Duodenal mucosa (tissue), 2 donors: ENCODE results near the gene SLX4IP.
"Not testable (repeated sequence)": the region's sequence is repeated elsewhere in the genome, so short reads cannot be mapped to it uniquely, and the experiment has no call there.

Experiments
- H3K27ac ChIP-seq: one replicate; pipeline ENCODE4 v1.7.0; 2013; ENCODE audit warnings: low read depth, low read length
- H3K27me3 ChIP-seq, 2 donors: one replicate each; pipeline ENCODE4 v1.7.0; 2013; ENCODE audit warnings: low read length in 2 of 2, control low read depth in 1 of 2; ENCODE audit not compliant: insufficient read depth in 2 of 2, control insufficient read depth in 1 of 2
- H3K36me3 ChIP-seq, 2 donors: one replicate each; pipeline ENCODE4 v1.7.0; 2013; ENCODE audit warnings: low read length in 2 of 2, control low read depth in 1 of 2; ENCODE audit not compliant: insufficient read depth in 2 of 2, control insufficient read depth in 1 of 2
- H3K4me1 ChIP-seq, 2 donors: one replicate each; pipeline ENCODE4 v1.7.0; 2013; ENCODE audit warnings: low read length in 2 of 2, control low read depth in 1 of 2; ENCODE audit not compliant: insufficient read depth in 2 of 2, control insufficient read depth in 1 of 2
- H3K4me3 ChIP-seq, 2 donors: one replicate each; pipeline ENCODE4 v1.7.0; 2013; ENCODE audit warnings: low read length in 2 of 2, low read depth in 1 of 2
- H3K9ac ChIP-seq, 2 donors: one replicate each; pipeline ENCODE4 v1.7.0; 2013; ENCODE audit warnings: low read length in 2 of 2, low read depth in 1 of 2
- H3K9me3 ChIP-seq, 2 donors: one replicate each; pipeline ENCODE4 v1.7.0; 2013; ENCODE audit warnings: low read length in 2 of 2, control low read depth in 1 of 2; ENCODE audit not compliant: control insufficient read depth in 1 of 2

The SLX4IP gene

GRCh38 chr20:10404959-10405530, 30.1 kb upstream of the SLX4IP start:
- no peaks in the 10 kb centered on the region for H3K9me3 ChIP-seq
- no peaks in the 10 kb centered on the region for H3K27me3 ChIP-seq
- H3K36me3 ChIP-seq: peaks cover 17 to 28% of the 10 kb centered on the region in 2 donors
- H3K4me1 ChIP-seq: no peaks in the 10 kb centered on the region
- no peak overlapping the region for H3K4me3 ChIP-seq
- H3K27ac ChIP-seq: no peak overlapping the region
- H3K9ac ChIP-seq: no peak overlapping the region

- Histone ChIP-seq H3K9me3 (no peaks in the 10 kb centered on the region), H3K9ac (no peak overlapping the region), H3K4me1 (no peaks in the 10 kb centered on the region), H3K27ac (no peak overlapping the region), H3K27me3 (no peaks in the 10 kb centered on the region), H3K36me3 (peaks cover 17 to 40% of the 10 kb centered on the region in 2 donors), H3K4me3 (no peak overlapping the region)
Measured at GRCh38 chr20:10408108-10408813, 26.8 kb upstream of the SLX4IP start.

- no peaks in the 10 kb centered on the region for H3K27me3 ChIP-seq
- H3K9me3 ChIP-seq: no peaks in the 10 kb centered on the region
- H3K4me3 ChIP-seq: no peak overlapping the region
- no peak overlapping the region for H3K9ac ChIP-seq
- no peak overlapping the region for H3K27ac ChIP-seq
- peaks cover 3 to 7% of the 10 kb centered on the region in 2 donors for H3K4me1 ChIP-seq
- H3K36me3 ChIP-seq: peaks cover 7 to 25% of the 10 kb centered on the region in 2 donors
Measured at GRCh38 chr20:10411673-10412072, 23.4 kb upstream of the SLX4IP start.

GRCh38 chr20:10412591-10413408, 22.3 kb upstream of the SLX4IP start:
- H3K4me1 ChIP-seq: peaks cover 3 to 7% of the 10 kb centered on the region in 2 donors
- H3K27me3 ChIP-seq: no peaks in the 10 kb centered on the region
- H3K4me3 ChIP-seq: no peak overlapping the region
- no peak overlapping the region for H3K9ac ChIP-seq
- H3K9me3 ChIP-seq: no peaks in the 10 kb centered on the region
- H3K27ac ChIP-seq: no peak overlapping the region
- peaks cover 5 to 24% of the 10 kb centered on the region in 2 donors for H3K36me3 ChIP-seq

- H3K4me3 ChIP-seq: no peak overlapping the region
- peaks cover 6 to 34% of the 10 kb centered on the region in 2 donors for H3K36me3 ChIP-seq
- no peak overlapping the region for H3K27ac ChIP-seq
- no peaks in the 10 kb centered on the region for H3K27me3 ChIP-seq
- no peaks in the 10 kb centered on the region for H3K9me3 ChIP-seq
- H3K9ac ChIP-seq: no peak overlapping the region
- peaks cover 3 to 7% of the 10 kb centered on the region in 2 donors for H3K4me1 ChIP-seq
Measured at GRCh38 chr20:10415013-10415650, 20.0 kb upstream of the SLX4IP start.

GRCh38 chr20:10417218-10417617, 17.9 kb upstream of the SLX4IP start:
- H3K36me3 ChIP-seq: peaks cover 10 to 39% of the 10 kb centered on the region in 2 donors
- H3K27ac ChIP-seq, H3K4me1 ChIP-seq, H3K27me3 ChIP-seq, H3K9ac ChIP-seq, H3K9me3 ChIP-seq, H3K4me3 ChIP-seq: not testable (repeated sequence)

GRCh38 chr20:10419550-10420133, 15.5 kb upstream of the SLX4IP start:
- no peak overlapping the region for H3K4me3 ChIP-seq

GRCh38 chr20:10423735-10424134, 11.4 kb upstream of the SLX4IP start:
- Histone ChIP-seq H3K9ac (no peak overlapping the region), H3K4me1 (peaks cover 0 to 11% of the 10 kb centered on the region in 2 donors), H3K36me3 (peaks cover 5 to 18% of the 10 kb centered on the region in 2 donors), H3K27ac (no peak overlapping the region), H3K27me3 (no peaks in the 10 kb centered on the region), H3K9me3 (no peaks in the 10 kb centered on the region), H3K4me3 (no peak overlapping the region)

More at GRCh38 chr20:10419550-10420133, 15.5 kb upstream of the SLX4IP start:
- Histone ChIP-seq H3K4me1 (peaks cover 3 to 7% of the 10 kb centered on the region in 2 donors), H3K36me3 (peaks cover 10 to 27% of the 10 kb centered on the region in 2 donors), H3K27me3 (no peaks in the 10 kb centered on the region), H3K9me3 (no peaks in the 10 kb centered on the region), H3K27ac (no peak overlapping the region), H3K9ac (no peak overlapping the region)

- Histone ChIP-seq H3K27me3 (no peaks in the 10 kb centered on the region), H3K4me1 (peaks cover 22 to 32% of the 10 kb centered on the region in 2 donors), H3K9ac (no peak overlapping the region), H3K36me3 (peaks cover 0 to 5% of the 10 kb centered on the region in 2 donors), H3K4me3 (no peak overlapping the region), H3K9me3 (no peaks in the 10 kb centered on the region), H3K27ac (no peak overlapping the region)
Measured at GRCh38 chr20:10427060-10427692, 7.9 kb upstream of the SLX4IP start.
